Measurements from ENCODE around the gene GABPA.

GABPA gene

DNA sequence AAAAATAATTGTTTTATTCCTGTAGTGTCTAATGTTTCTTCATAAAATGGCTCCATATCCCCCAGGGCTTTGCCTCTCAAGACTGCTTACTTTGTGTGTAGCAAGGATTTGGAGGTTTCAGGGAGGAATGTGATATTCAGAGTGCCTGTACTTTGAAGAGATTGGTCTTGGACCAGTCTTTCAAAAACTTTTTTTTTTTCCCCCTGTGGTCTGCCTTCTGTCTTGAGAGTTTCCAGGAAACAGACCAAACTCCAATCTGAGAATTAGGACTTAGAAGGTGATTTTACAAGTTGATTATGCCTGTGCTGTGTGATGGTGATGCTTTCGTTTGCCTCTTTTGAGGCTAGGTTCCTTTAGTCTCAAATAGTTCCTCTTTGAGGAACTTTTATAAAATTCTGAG lies 25.9 kb downstream of the GABPA start:
- POLR2A ChIA-PET, result no interaction called here
- Histone ChIP-seq H3K4me1 (ENCODE audit: control insufficient read depth, insufficient read depth, low read length) (no peaks in the 10 kb centered on the region), H3K4me3 (ENCODE audit: low read depth, low read length) (no peak overlapping the region), H3K27ac (ENCODE audit: extremely low read depth, low read depth, low read length) (no peak overlapping the region), H3K9me3 (ENCODE audit: control insufficient read depth, insufficient read depth, low read depth, low read length) (no peaks in the 10 kb centered on the region), H3K36me3 (ENCODE audit: control insufficient read depth in 2 of 2, insufficient read depth in 1 of 2, low read length in 2 of 2) (peaks cover 51 to 74% of the 10 kb centered on the region in 2 experiments)
- CTCF ChIA-PET, result no interaction called here
- TF ChIP-seq ZNF169 (tag by site-specific recombination; IDR thresholded peaks at IDR 0.05), result no peak
- TF ChIP-seq, protein P1, sequence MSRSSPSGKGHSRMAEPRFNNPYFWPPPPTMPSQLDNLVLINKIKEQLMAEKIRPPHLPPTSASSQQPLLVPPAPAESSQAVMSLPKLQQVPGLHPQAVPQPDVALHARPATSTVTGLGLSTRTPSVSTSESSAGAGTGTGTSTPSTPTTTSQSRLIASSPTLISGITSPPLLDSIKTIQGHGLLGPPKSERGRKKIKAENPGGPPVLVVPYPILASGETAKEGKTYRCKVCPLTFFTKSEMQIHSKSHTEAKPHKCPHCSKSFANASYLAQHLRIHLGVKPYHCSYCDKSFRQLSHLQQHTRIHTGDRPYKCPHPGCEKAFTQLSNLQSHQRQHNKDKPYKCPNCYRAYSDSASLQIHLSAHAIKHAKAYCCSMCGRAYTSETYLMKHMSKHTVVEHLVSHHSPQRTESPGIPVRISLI (tag by site-specific recombination; IDR thresholded peaks at IDR 0.05), result no peak
- TF ChIP-seq ZNF140 (tag by site-specific recombination; IDR thresholded peaks at IDR 0.05), result no peak

DNA sequence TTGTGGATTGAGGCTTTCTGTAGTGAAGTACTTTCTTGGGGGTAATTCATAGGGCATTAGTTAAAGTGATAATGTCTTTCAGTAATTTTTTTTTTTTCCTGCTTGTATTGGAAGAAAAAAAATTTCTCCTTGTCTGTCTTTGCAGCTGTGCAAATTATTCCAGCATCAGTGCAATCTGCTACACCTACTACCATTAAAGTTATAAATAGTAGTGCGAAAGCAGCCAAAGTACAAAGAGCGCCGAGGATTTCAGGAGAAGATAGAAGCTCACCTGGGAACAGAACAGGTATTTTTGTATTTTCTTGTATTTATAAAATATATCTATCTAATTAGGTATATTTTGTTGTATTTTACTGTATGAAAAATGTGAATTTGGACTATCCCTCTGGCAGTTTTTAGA lies 29.3 kb downstream of the GABPA start:
- H3K36me3 ChIP-seq (ENCODE audit: control insufficient read depth in 2 of 2, insufficient read depth in 1 of 2, low read length in 2 of 2), result peaks cover 57 to 73% of the 10 kb centered on the region in 2 experiments
- no peak for TF ChIP-seq GLI2 (tag by site-specific recombination; IDR thresholded peaks at IDR 0.05; ENCODE audit: borderline replicate concordance, low read depth)
- TF ChIP-seq OVOL3 (tag by site-specific recombination; IDR thresholded peaks at IDR 0.05), result no peak
- TF ChIP-seq, protein P2, sequence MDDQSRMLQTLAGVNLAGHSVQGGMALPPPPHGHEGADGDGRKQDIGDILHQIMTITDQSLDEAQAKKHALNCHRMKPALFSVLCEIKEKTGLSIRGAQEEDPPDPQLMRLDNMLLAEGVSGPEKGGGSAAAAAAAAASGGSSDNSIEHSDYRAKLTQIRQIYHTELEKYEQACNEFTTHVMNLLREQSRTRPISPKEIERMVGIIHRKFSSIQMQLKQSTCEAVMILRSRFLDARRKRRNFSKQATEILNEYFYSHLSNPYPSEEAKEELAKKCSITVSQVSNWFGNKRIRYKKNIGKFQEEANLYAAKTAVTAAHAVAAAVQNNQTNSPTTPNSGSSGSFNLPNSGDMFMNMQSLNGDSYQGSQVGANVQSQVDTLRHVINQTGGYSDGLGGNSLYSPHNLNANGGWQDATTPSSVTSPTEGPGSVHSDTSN (CRISPR knock-in tag; IDR thresholded peaks at IDR 0.05), result no peak
- TF ChIP-seq, protein P3, sequence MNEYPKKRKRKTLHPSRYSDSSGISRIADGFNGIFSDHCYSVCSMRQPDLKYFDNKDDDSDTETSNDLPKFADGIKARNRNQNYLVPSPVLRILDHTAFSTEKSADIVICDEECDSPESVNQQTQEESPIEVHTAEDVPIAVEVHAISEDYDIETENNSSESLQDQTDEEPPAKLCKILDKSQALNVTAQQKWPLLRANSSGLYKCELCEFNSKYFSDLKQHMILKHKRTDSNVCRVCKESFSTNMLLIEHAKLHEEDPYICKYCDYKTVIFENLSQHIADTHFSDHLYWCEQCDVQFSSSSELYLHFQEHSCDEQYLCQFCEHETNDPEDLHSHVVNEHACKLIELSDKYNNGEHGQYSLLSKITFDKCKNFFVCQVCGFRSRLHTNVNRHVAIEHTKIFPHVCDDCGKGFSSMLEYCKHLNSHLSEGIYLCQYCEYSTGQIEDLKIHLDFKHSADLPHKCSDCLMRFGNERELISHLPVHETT (tag by site-specific recombination; IDR thresholded peaks at IDR 0.05), result no peak
- no peak for TF ChIP-seq ZNF530 (tag by site-specific recombination; IDR thresholded peaks at IDR 0.05; ENCODE audit: low read depth)
- TF ChIP-seq, protein P4, sequence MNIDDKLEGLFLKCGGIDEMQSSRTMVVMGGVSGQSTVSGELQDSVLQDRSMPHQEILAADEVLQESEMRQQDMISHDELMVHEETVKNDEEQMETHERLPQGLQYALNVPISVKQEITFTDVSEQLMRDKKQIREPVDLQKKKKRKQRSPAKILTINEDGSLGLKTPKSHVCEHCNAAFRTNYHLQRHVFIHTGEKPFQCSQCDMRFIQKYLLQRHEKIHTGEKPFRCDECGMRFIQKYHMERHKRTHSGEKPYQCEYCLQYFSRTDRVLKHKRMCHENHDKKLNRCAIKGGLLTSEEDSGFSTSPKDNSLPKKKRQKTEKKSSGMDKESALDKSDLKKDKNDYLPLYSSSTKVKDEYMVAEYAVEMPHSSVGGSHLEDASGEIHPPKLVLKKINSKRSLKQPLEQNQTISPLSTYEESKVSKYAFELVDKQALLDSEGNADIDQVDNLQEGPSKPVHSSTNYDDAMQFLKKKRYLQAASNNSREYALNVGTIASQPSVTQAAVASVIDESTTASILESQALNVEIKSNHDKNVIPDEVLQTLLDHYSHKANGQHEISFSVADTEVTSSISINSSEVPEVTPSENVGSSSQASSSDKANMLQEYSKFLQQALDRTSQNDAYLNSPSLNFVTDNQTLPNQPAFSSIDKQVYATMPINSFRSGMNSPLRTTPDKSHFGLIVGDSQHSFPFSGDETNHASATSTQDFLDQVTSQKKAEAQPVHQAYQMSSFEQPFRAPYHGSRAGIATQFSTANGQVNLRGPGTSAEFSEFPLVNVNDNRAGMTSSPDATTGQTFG (tag by site-specific recombination; IDR thresholded peaks at IDR 0.05; ENCODE audit: borderline replicate concordance), result no peak
- no peak for TF ChIP-seq ZNF791 (tag by site-specific recombination; IDR thresholded peaks at IDR 0.05)
- no peak for TF ChIP-seq ZEB2 (tag by site-specific recombination; IDR thresholded peaks at IDR 0.05)
- no peak for TF ChIP-seq ZNF623 (tag by site-specific recombination; IDR thresholded peaks at IDR 0.05)
- no peak for TF ChIP-seq ZNF24 (tag by site-specific recombination; IDR thresholded peaks at IDR 0.05)
- no peak for TF ChIP-seq ZSCAN16 (tag by site-specific recombination; IDR thresholded peaks at IDR 0.05)
- no peak for TF ChIP-seq ZNF274 (IDR thresholded peaks at IDR 0.05; ENCODE audit: low read length)
- no peak for TF ChIP-seq ZNF274 (tag by site-specific recombination; IDR thresholded peaks at IDR 0.05; ENCODE audit: borderline replicate concordance)
- TF ChIP-seq IKZF3 (tag by site-specific recombination; IDR thresholded peaks at IDR 0.05), result no peak
- TF ChIP-seq MZF1 (tag by site-specific recombination; IDR thresholded peaks at IDR 0.05; ENCODE audit: borderline replicate concordance), result no peak
- TF ChIP-seq, protein P5, sequence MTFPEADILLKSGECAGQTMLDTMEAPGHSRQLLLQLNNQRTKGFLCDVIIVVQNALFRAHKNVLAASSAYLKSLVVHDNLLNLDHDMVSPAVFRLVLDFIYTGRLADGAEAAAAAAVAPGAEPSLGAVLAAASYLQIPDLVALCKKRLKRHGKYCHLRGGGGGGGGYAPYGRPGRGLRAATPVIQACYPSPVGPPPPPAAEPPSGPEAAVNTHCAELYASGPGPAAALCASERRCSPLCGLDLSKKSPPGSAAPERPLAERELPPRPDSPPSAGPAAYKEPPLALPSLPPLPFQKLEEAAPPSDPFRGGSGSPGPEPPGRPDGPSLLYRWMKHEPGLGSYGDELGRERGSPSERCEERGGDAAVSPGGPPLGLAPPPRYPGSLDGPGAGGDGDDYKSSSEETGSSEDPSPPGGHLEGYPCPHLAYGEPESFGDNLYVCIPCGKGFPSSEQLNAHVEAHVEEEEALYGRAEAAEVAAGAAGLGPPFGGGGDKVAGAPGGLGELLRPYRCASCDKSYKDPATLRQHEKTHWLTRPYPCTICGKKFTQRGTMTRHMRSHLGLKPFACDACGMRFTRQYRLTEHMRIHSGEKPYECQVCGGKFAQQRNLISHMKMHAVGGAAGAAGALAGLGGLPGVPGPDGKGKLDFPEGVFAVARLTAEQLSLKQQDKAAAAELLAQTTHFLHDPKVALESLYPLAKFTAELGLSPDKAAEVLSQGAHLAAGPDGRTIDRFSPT (tag by site-specific recombination; IDR thresholded peaks at IDR 0.05), result no peak
- no peak for TF ChIP-seq ZNF354C (tag by site-specific recombination; IDR thresholded peaks at IDR 0.05; ENCODE audit: borderline replicate concordance, low read depth)
- TF ChIP-seq ZFP37 (tag by site-specific recombination; IDR thresholded peaks at IDR 0.05), result no peak
- no peak for TF ChIP-seq ZNF174 (tag by site-specific recombination; IDR thresholded peaks at IDR 0.05)
- ChIA-PET CTCF (interaction anchor here (0.6 to 1.2 kb wide), 3 partner anchors 37 to 507 kb away, joined by 3 to 5 read pairs (median 3); no protein-coding TSS in a partner anchor), POLR2A (no interaction called here)
- H3K4me3 ChIP-seq (ENCODE audit: low read depth, low read length), result no peak overlapping the region
- H3K4me1 ChIP-seq (ENCODE audit: control insufficient read depth, insufficient read depth, low read length), result no peaks in the 10 kb centered on the region
- no peaks in the 10 kb centered on the region for H3K9me3 ChIP-seq (ENCODE audit: control insufficient read depth, insufficient read depth, low read depth, low read length)
- no peak overlapping the region for H3K27ac ChIP-seq (ENCODE audit: extremely low read depth, low read depth, low read length)

Data from HEK293 (cell line).